Vagina (tissue), 2 donors: ENCODE measurements around the gene LHX1. TPM values are rescaled to one million over a fixed set of nuclear protein-coding genes. Genes with fewer than 3 reads are reported as not detected.

Experiments used
- DNase-seq, 2 donors: peaks; one replicate each; pipeline ENCODE4 v3.0.0-alpha.2; 2017; ENCODE audit errors: extremely low spot score in 2 of 2
- H3K27ac ChIP-seq: fragments of 200-600 bp; sonication (generic); one replicate; pipeline ENCODE4 v1.5.1; 2019
- H3K27me3 ChIP-seq: fragments of 200-600 bp; sonication (generic); one replicate; pipeline ENCODE4 v1.5.1; 2019
- H3K36me3 ChIP-seq, 2 donors: fragments of 200-600 bp; sonication (generic); one replicate each; pipeline ENCODE4 v1.5.1; 2017 to 2019
- H3K4me1 ChIP-seq: fragments of 200-600 bp; sonication (generic); one replicate; pipeline ENCODE4 v1.5.1; 2019
- H3K4me3 ChIP-seq, 2 donors: fragments of 200-600 bp; sonication (generic); 1 replicate in 1 of 2; 2 replicates in 1 of 2; pipeline ENCODE4 v1.5.1; 2016 to 2019
- H3K9me3 ChIP-seq: fragments of 200-600 bp; sonication (generic); one replicate; pipeline ENCODE4 v1.5.1; 2019
- CTCF ChIP-seq, 3 experiments: fragments of 450-650 bp in 2 of 3; fragments of 200-600 bp in 1 of 3; sonication (generic) in 1 of 3; IDR thresholded peaks; one replicate each; pipeline ENCODE4 v1.5.1; 2017 to 2019; ENCODE audit warnings: antibody characterized with exemption in 3 of 3, mild to moderate bottlenecking in 2 of 3, moderate library complexity in 2 of 3
- POLR2A ChIP-seq, 2 donors: fragments of 450-650 bp; IDR thresholded peaks; one replicate each; pipeline ENCODE4 v1.6.1; 2017; ENCODE audit warnings: antibody characterized with exemption in 2 of 2, mild to moderate bottlenecking in 2 of 2, moderate library complexity in 2 of 2
- POLR2AphosphoS5 ChIP-seq, 2 donors: sonication (generic); formaldehyde crosslinking; IDR thresholded peaks; one replicate each; pipeline ENCODE4 v1.9.0; 2017; ENCODE audit warnings: antibody characterized with exemption in 2 of 2, mild to moderate bottlenecking in 2 of 2, low read depth in 1 of 2; ENCODE audit not compliant: insufficient read depth in 1 of 2
- intact Hi-C: fragments of 100-400 bp; cut with DNase I; formaldehyde crosslinking; loops from one replicate; pipeline ENCODE4 v1.15.1; 2023
- total RNA-seq: library from RNA; depleted of rRNA; stranded (reverse); fragments of >200 nt; gene quantifications from one replicate; pipeline ENCODE4 v1.2.3, GENCODE V29; 2016

LHX1 gene
- total RNA-seq, 1 donor from 2014 or later = not detected

GRCh38 chr17:36931697-36932382 lies 5.4 kb upstream of the LHX1 start:
- Histone ChIP-seq H3K9me3 (no peaks in the 10 kb centered on the region), H3K27ac (no peak overlapping the region), H3K36me3 (no peaks in the 10 kb centered on the region), H3K27me3 (peaks cover 50% of the 10 kb centered on the region), H3K4me1 (peaks cover 52% of the 10 kb centered on the region), H3K4me3 (no peak overlapping the region)
- TF ChIP-seq CTCF (IDR thresholded peaks at IDR 0.05) = no peak
- TF ChIP-seq POLR2AphosphoS5 (IDR thresholded peaks at IDR 0.05; ENCODE audit: insufficient read depth in 1 of 2, low read depth in 1 of 2) = no peak
- no peak for TF ChIP-seq POLR2A (IDR thresholded peaks at IDR 0.05)
- intact Hi-C loops = no loop called here
- no peak for DNase-seq

GRCh38 chr17:36932383-36932693 lies 4.9 kb upstream of the LHX1 start:
- Histone ChIP-seq H3K4me1 (peaks cover 56% of the 10 kb centered on the region), H3K4me3 (no peak overlapping the region)
- no peak for DNase-seq

GRCh38 chr17:36932694-36933511 lies 4.4 kb upstream of the LHX1 start:
- H3K9me3 ChIP-seq = no peaks in the 10 kb centered on the region
- no peak for DNase-seq
- no peak overlapping the region for H3K4me3 ChIP-seq

More at GRCh38 chr17:36932383-36932693, 4.9 kb upstream of the LHX1 start:
- no peaks in the 10 kb centered on the region for H3K36me3 ChIP-seq
- no peak overlapping the region for H3K27ac ChIP-seq
- peaks cover 54% of the 10 kb centered on the region for H3K27me3 ChIP-seq
- intact Hi-C loops = no loop called here
- no peaks in the 10 kb centered on the region for H3K9me3 ChIP-seq
- no peak for TF ChIP-seq POLR2AphosphoS5 (IDR thresholded peaks at IDR 0.05; ENCODE audit: insufficient read depth in 1 of 2, low read depth in 1 of 2)
- no peak for TF ChIP-seq CTCF (IDR thresholded peaks at IDR 0.05)
- no peak for TF ChIP-seq POLR2A (IDR thresholded peaks at IDR 0.05)

GRCh38 chr17:36933512-36934143 lies 3.6 kb upstream of the LHX1 start:
- Histone ChIP-seq H3K27me3 (peaks cover 53% of the 10 kb centered on the region), H3K27ac (no peak overlapping the region), H3K9me3 (no peaks in the 10 kb centered on the region), H3K36me3 (no peaks in the 10 kb centered on the region), H3K4me3 (no peak overlapping the region), H3K4me1 (peaks cover 69% of the 10 kb centered on the region)
- intact Hi-C loops = no loop called here
- DNase-seq = no peak
- no peak for TF ChIP-seq POLR2AphosphoS5 (IDR thresholded peaks at IDR 0.05; ENCODE audit: insufficient read depth in 1 of 2, low read depth in 1 of 2)
- no peak for TF ChIP-seq CTCF (IDR thresholded peaks at IDR 0.05)
- TF ChIP-seq POLR2A (IDR thresholded peaks at IDR 0.05) = no peak

More at GRCh38 chr17:36932694-36933511, 4.4 kb upstream of the LHX1 start:
- intact Hi-C loops = no loop called here
- Histone ChIP-seq H3K27ac (no peak overlapping the region), H3K27me3 (peaks cover 55% of the 10 kb centered on the region), H3K4me1 (peaks cover 62% of the 10 kb centered on the region), H3K36me3 (no peaks in the 10 kb centered on the region)
- TF ChIP-seq CTCF (IDR thresholded peaks at IDR 0.05) (no peak), POLR2A (IDR thresholded peaks at IDR 0.05) (no peak), POLR2AphosphoS5 (IDR thresholded peaks at IDR 0.05; ENCODE audit: insufficient read depth in 1 of 2, low read depth in 1 of 2) (no peak)
